ENCODE data around the gene CHD6. TPM values are rescaled to one million over a fixed set of nuclear protein-coding genes. Genes with fewer than 3 reads are reported as not detected.

Gene CHD6
- total RNA-seq, 1 experiment from 2014 or later, result 26.6 TPM

GRCh38 chr20:41540459-41540858 is 77.7 kb downstream of the CHD6 start:
- H3K36me3 ChIP-seq (ENCODE audit: control insufficient read depth in 1 of 2, insufficient read depth in 2 of 2, low read length in 2 of 2), result no peaks in the 10 kb centered on the region
- ATAC-seq (no peak), DNase-seq (ENCODE audit: low read depth, low spot score) (no peak)
- intact Hi-C loops (cut with micrococcal nuclease), result no loop called here
- H3K9ac ChIP-seq (ENCODE audit: low read length), result no peak overlapping the region
- peaks cover 0 to 4% of the 10 kb centered on the region in 2 experiments; a peak in 1 of 4 replicates for H3K9me3 ChIP-seq (ENCODE audit: control insufficient read depth in 1 of 2, insufficient read depth in 1 of 2, low read depth in 1 of 2, low read length in 2 of 2)
- CTCF ChIA-PET, result interaction anchor here (0.7 kb wide), 1 partner anchor 182 kb away, joined by 3 read pairs; no protein-coding TSS in a partner anchor
- POLR2A ChIA-PET, result no interaction called here
- RAD21 ChIA-PET (ENCODE audit: low non-redundant PET in 1 of 2, low total read pairs in 2 of 2, uncharacterized antibody in 2 of 2, unreplicated experiment in 2 of 2), result no interaction called here
- no peak overlapping the region for H3K4me3 ChIP-seq (replicated peaks in 1 of 2; ENCODE audit: low read depth in 1 of 2, low read length in 2 of 2)
- H3K27ac ChIP-seq (ENCODE audit: low read depth, low read length), result no peak overlapping the region
- no peaks in the 10 kb centered on the region for H3K4me1 ChIP-seq (ENCODE audit: control insufficient read depth in 1 of 2, insufficient read depth in 2 of 2, low read length in 2 of 2)
- H2AFZ ChIP-seq (ENCODE audit: low read depth, low read length, poor library complexity, severe bottlenecking), result no peak overlapping the region
- no peak overlapping the region for H3K4me2 ChIP-seq (ENCODE audit: low read length)
- no TSS peak for BruUV-seq (replicated peaks)
- TF ChIP-seq JUND (IDR thresholded peaks at IDR 0.05), result no peak
- TF ChIP-seq MAX (IDR thresholded peaks at IDR 0.05), result no peak
- TF ChIP-seq POLR2AphosphoS5 (IDR thresholded peaks at IDR 0.05; ENCODE audit: low read depth, low read length), result no peak
- no peak for TF ChIP-seq ZFX (IDR thresholded peaks at IDR 0.05)
- TF ChIP-seq FOSL1 (IDR thresholded peaks at IDR 0.05; ENCODE audit: low read depth), result no peak
- TF ChIP-seq YY1 (IDR thresholded peaks at IDR 0.05; ENCODE audit: extremely low read depth, insufficient replicate concordance, low read depth, low read length), result no peak
- TF ChIP-seq, protein P1, sequence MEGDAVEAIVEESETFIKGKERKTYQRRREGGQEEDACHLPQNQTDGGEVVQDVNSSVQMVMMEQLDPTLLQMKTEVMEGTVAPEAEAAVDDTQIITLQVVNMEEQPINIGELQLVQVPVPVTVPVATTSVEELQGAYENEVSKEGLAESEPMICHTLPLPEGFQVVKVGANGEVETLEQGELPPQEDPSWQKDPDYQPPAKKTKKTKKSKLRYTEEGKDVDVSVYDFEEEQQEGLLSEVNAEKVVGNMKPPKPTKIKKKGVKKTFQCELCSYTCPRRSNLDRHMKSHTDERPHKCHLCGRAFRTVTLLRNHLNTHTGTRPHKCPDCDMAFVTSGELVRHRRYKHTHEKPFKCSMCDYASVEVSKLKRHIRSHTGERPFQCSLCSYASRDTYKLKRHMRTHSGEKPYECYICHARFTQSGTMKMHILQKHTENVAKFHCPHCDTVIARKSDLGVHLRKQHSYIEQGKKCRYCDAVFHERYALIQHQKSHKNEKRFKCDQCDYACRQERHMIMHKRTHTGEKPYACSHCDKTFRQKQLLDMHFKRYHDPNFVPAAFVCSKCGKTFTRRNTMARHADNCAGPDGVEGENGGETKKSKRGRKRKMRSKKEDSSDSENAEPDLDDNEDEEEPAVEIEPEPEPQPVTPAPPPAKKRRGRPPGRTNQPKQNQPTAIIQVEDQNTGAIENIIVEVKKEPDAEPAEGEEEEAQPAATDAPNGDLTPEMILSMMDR (IDR thresholded peaks at IDR 0.05 in 2 of 3, conservative IDR thresholded peaks at IDR 0.05 in 1 of 3; ENCODE audit: borderline replicate concordance in 1 of 3, insufficient read depth in 1 of 3, low read depth in 2 of 3, low read length in 2 of 3), result no peak
- TF ChIP-seq CEBPB (IDR thresholded peaks at IDR 0.05; ENCODE audit: low read depth), result no peak
- no peak for TF ChIP-seq EGR1 (IDR thresholded peaks at IDR 0.05; ENCODE audit: low read depth)
- no peaks in the 10 kb centered on the region for H3K9me2 ChIP-seq (ENCODE audit: insufficient read depth)
- H4K20me1 ChIP-seq (ENCODE audit: insufficient read depth), result no peaks in the 10 kb centered on the region
- H3K79me2 ChIP-seq (ENCODE audit: insufficient read depth, low read length), result no peaks in the 10 kb centered on the region
- no peaks in the 10 kb centered on the region for H3K27me3 ChIP-seq (ENCODE audit: insufficient read depth, low read length)

All from HCT116 (cell line).